SIG-M5 treated with dmso at 0.1 percent for 504 hours (cell line): ENCODE results near the gene PLA2G6.
"Not testable (repeated sequence)": the region's sequence is repeated elsewhere in the genome, so short reads cannot be mapped to it uniquely, and the experiment has no call there.

Source experiments
- DNase-seq: peaks from one replicate; lab custom pipeline; 2025; ENCODE audit not compliant: unreplicated experiment; lab: John Stamatoyannopoulos, UW

PLA2G6 gene

DNA sequence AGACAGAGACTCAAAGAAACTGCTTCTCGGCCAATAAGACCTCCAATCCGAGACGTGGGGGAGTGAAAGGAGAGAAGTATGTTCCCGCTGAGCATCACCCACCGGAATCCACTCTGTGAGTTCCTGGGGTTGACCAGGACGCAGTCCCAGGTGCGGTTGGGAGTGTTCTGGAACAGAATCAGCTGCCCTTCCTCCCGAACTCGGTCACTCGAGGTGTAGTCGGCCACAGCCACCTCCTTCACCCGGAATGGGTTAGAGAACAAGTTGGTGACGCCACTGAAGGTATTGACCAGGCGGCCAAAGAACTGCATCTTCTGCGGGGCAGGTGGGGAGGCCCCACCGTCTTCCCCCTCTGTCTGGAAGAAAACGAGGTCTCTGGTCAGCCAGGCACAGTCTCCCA lies 12.5 kb downstream of the PLA2G6 start:
- no peak for DNase-seq

- DNase-seq = no peak
Measured at GRCh38 chr22:38167988-38168407, 13.6 kb downstream of the PLA2G6 start.

DNA sequence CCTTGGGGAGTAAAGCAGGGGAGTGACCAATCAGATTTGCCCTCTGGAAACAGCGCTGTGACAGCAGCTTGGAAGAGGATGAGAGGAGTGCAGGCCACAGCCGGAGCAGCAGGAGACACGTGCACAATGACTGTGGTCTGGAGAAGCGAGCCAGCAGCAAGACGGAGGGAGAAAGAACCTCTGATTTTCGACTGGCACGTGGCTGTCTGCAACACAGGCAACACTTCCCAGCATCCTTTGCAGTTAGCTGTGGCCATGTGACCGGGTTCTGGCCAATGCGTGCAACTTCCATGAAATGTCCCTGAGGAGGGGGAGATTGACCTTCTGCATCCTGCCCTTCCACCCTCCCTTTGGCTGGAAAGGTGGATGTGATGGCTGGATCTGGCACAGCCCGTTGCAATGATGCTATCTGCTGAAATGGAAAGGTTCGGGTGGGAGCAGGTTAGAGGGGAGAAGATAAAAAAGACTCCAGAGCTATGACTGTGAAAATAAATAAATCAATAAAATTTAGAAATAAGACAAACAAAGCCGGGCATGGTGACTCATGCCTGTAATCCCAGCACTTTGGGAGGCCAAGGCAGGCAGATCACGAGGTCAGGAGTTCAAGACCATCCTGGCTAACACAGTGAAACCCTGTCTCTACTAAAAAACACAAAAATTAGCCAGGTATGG lies 15.6 kb downstream of the PLA2G6 start:
- no peak for DNase-seq

GRCh38 chr22:38164551-38164918 lies 17.1 kb downstream of the PLA2G6 start:
- DNase-seq = no peak

GRCh38 chr22:38163844-38164550 lies 17.6 kb downstream of the PLA2G6 start:
- no peak for DNase-seq

DNA sequence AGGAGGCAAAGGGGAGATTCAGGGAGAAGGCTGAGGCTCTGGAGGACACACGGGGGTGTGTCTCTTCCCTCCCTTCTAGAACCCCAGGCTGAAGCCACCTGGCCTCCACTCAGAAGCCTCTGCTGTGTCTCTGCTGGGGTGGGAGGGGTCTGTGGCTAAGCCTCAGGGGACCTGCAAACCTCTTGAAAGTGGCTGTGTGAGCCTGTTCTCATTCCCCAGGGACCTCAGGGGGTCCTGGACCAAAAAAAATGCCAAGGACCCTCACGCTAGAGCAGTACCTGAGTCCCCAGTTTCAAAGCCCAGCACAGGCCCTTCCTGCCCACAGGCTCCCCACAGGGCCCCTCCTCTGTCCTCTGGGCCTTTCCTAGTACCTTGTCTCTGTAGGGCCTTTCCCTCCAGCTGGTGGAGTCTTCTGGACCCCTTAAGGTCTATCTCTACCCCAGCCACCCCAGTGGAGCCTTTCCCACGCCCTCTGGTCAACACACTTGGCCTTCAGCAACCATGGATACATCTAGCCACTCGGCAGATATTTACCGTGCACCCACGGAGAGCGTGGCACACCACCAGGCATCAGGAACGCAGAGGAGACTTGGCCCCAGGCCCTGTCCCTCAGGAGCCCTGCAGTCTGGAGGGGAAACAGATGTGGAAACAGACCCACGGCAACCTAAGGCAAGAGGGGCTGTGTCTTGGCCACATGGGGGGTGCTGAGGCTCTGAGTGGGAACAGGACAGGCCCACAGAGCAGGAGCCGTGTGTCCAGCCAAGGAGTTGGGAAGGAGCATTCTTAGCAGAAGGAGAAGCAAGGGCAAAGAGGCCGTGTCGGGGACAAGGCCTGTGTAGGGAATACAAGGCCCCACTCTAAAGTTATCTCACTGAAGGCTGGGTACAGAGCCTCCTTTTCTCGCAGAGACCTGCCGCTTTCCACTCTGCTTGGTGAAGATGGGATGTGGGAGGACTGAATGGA lies 18.5 kb downstream of the PLA2G6 start:
- DNase-seq = no peak

- no peak for DNase-seq
Measured at GRCh38 chr22:38155703-38156102, 25.9 kb downstream of the PLA2G6 start.

DNA sequence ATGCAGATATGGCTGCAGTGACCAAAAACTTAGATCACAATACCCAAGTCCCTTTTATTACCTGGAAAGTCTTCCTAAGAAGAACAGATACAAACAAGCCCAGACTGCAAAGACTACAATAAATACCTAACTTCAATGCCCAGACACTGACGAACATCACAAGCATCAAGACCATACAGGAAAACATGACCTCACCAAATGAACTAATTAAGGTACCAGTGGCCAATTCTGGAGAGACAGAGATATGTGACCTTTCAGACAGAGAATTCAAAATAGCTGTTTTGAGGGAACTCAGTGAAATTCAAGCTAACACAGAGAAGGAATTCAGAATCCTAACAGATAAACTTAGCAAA lies 27.1 kb downstream of the PLA2G6 start:
- not testable (repeated sequence) for DNase-seq

- DNase-seq = no peak
Measured at GRCh38 chr22:38153821-38154562, 27.6 kb downstream of the PLA2G6 start.

GRCh38 chr22:38151126-38151500 lies 30.5 kb downstream of the PLA2G6 start:
- DNase-seq = no peak

DNA sequence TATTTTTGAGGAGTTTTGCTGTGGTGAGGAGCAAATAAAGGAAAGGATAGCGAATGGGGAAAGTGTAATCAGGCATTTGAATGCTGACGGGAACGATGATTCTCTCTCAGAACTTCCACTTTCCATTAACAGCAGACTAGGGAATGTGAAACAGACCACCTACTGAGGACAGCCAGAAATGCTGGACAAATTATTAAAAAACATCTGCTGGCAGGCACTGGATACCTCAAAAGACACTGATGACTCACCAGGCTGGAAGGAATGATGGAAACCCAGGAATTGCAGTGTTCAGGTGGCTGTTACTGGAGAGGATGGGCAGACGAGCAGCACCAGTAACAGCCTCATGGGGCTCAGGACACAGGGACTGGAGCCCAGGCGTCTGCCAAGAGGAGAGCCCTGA lies 33.4 kb downstream of the PLA2G6 start:
- no peak for DNase-seq

DNA sequence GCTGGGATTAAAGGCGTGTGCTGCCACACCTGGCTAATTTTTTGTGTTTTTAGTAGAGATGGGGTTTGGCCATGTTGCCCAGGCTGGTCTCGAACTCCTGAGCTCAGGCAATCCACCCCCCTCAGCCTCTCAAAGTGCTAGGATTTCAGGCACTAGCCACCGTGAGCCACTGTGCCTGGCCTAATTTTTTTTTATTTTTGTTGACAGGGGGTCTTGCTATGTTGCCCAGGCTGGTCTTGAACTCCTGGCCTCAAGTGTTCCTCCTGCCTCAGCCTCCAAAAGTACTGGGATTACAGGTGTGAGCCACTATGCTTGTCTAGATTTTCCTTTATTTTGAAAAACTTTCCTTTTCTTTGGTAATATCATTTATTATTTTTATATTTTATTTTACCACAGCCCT lies 35.5 kb downstream of the PLA2G6 start:
- DNase-seq = not testable (repeated sequence)

- DNase-seq = no peak
Measured at GRCh38 chr22:38144025-38144405, 37.6 kb downstream of the PLA2G6 start.

DNA sequence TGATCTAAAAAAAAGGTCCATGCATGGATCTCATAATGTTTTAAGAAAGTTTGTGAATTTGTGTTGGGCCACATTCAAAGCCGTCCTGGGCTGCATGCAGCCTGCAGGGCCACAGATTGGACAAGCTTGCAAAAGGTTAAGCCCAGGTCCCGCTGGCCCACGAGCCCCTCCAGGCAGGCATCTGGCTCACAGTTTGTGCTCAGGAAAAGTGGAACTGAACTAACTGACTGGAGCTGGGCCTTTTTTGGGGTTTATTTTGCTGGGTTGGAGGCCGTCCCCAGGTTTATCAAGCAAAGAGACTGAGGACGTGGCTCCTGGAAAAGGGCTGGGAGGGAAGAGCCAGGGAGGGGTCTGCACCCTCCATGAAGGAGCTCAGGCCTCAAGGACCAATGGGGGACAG lies 39.0 kb downstream of the PLA2G6 start:
- DNase-seq = no peak

DNA sequence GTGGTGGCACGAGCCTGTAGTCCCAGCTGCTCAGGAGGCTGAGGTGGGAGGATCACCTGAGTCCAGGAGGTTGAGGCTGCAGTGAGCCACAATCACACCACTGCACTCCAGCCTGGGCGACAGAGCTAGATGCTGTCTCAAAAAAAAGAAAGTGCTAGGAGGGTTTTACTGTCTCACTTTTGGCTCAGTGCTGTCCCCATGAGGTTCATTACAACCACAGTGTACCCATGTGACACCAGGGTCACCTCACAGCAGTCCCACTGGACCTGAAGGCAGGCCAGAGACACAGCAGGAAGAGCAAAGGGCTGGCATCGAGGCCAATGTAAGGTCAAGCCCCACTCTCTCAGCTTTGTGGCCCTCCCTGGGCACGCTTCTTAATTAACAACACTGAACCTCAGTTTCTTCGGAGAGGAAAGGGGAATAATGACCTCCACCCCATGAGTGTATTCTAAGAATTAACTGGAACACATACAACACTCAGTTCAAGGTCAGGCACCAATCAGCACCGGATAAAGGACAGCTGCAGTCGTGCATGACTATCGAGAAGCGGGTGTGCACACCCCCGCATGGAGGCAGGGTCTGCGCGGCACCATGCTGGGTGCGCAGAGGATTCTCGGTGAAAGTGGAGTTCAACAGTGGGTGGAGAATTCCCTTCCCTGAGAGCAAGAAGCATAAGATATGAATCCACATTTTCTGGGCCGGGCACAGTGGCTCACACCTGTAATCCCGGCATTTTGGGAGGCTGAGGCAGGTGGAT lies 40.2 kb downstream of the PLA2G6 start:
- no peak for DNase-seq

- DNase-seq = no peak
Measured at GRCh38 chr22:38139901-38140300, 41.7 kb downstream of the PLA2G6 start.

DNA sequence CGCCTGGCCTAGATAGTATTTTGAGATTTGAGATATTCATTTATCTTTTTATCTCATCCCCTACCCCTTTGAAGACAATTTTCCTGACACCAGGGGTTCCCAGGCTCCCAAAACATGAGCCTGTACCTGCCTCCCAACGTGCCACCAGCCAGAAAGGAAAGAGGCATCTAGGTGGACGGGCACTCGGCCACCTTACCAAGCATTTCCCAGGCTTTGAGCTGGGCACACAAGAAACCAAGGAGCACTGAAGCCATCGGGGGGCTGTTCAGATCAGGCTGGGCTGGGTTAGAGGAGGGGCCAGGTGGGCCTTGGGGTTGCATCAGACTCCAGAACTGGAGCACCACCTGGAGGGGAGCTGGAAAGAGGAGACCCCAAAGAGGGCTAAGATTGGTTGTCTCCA lies 42.7 kb downstream of the PLA2G6 start:
- DNase-seq = no peak

- no peak for DNase-seq
Measured at GRCh38 chr22:38137876-38138687, 43.5 kb downstream of the PLA2G6 start.

DNA sequence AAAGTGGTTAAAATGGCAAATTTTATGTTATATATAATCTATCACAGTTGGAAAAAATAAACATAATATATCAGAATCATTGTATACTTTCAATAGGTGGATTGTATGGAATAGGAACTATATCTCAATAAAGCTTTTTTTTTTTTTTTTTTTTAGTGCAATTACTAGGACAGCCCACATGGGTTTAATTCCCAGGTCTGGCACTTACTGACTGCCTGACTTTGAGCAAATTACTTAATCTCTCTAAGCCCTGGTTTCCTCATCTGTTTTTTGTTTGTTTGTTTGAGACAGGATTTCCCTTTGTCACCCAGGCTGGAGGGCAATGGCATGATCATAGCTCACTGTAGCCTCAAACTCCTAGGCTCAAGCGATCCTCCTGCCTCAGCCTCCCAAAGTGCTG lies 45.0 kb downstream of the PLA2G6 start:
- no peak for DNase-seq
